KOPT-K1 (cell line): ENCODE measurements around the gene ADAMTS8.

Experiments
- H3K27ac ChIP-seq: fragments of 200-600 bp; sonication (generic); 2 replicates; pipeline ENCODE4 v1.5.1; 2016; ENCODE audit warnings: antibody characterized with exemption, mild to moderate bottlenecking, low read depth, low read length; ENCODE audit not compliant: poor library complexity, severe bottlenecking
- H3K36me3 ChIP-seq: fragments of 200-600 bp; sonication (generic); 2 replicates; pipeline ENCODE4 v1.5.1; 2017; ENCODE audit warnings: antibody characterized with exemption, mild to moderate bottlenecking, low read length, moderate library complexity; ENCODE audit not compliant: insufficient read depth
- H3K9me3 ChIP-seq: fragments of 200-600 bp; sonication (generic); 2 replicates; pipeline ENCODE4 v1.5.1; 2017; ENCODE audit warnings: antibody characterized with exemption, low read length, mild to moderate bottlenecking; ENCODE audit not compliant: insufficient read depth, poor library complexity, severe bottlenecking

ADAMTS8 gene

DNA sequence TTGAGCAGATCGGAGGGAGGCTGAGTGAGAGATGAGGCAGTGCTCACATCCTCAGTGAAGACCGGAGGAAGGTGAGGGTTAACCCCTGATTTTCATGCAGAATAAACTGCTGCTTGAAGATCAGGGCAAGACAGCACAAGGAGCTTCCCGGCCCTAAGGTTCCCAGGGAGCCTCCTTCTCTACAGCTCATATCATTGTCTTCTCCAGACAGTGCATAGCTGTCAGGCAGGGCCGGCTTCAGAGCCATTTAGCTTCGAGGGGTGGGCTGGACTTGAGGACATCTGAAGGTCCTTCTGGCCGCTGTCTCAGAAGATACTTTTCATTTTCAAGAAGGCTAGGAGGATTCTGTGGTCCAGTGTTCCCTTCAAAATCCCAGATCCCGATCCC is 7.2 kb downstream of the ADAMTS8 start:
- Histone ChIP-seq H3K36me3 (no peaks in the 10 kb centered on the region), H3K27ac (no peak overlapping the region), H3K9me3 (no peaks in the 10 kb centered on the region)

DNA sequence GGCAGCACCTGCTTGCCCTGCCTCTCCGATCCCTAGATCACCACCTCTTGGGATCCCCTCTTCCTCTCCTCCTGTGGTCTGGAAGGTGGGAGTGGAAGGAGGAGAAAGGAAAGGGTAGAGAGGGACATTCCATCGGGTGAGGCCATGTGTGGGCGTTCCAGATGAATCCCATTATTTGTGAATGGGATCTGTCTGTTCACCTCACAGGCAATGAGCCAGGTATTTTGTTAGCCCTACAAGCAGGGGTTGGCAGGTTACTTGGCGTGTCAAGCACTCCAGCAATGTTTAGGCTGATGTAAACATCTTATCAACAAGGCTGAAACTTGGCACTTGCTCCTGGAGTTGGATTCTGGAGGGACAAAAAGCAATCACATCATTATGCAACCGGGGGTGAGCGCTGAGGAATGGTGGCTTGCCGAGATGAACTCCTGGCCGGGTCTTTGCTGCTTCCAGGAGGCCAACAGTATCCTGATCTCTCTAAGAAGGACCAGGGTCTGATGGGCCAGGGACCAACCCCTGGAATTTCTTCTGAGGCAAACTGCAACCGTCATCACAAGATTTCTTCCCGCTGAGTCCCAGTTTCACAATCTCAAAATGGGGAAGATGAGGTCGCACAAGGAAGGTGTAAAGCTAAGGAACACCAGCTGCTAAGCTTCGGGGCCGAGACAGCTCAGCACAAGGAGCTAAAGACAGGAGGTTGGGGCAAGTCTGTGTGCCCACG is 7.8 kb downstream of the ADAMTS8 start:
- Histone ChIP-seq H3K27ac (no peak overlapping the region), H3K9me3 (no peaks in the 10 kb centered on the region), H3K36me3 (no peaks in the 10 kb centered on the region)

DNA sequence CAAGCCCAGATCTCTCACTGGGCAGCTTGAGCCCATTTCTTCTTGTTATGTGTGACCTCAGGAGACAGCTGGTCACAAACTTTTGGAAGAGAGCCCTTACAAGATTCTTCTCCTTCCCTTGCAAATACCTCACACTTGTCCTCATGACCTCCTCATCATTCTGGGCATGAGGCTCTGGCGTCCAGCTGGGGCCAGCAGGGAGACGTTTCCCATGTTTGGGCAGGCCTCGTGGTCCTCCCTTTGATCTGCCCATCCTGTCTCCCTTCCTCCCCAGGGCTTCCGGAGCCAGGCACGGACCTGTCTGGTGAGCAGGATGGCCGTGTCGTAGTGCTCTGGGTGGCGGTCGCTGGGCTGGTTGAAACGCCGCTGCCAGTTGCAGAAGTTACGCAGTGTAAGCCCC is 9.7 kb downstream of the ADAMTS8 start:
- no peak overlapping the region for H3K27ac ChIP-seq
- H3K9me3 ChIP-seq: no peaks in the 10 kb centered on the region
- H3K36me3 ChIP-seq: no peaks in the 10 kb centered on the region

DNA sequence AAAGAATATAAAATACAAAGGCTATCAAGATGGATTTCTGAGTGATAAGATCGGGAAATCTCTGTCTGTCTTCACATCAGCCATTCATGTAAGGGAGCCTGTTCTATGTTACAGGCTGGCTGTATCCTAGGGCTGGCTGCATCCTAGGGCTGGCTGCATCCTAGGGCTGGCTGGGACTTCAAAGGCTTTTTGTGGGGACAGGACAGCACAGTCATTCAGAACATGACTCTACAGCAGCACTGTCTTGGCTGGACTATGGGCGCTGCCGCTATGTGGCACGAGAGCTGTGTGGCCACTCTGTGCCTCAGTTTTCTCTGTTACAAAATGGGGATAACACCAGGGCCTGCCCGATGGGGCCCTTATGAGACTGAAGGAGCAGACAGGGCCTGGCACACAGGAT is 10.2 kb downstream of the ADAMTS8 start:
- Histone ChIP-seq H3K36me3 (no peaks in the 10 kb centered on the region), H3K9me3 (no peaks in the 10 kb centered on the region), H3K27ac (no peak overlapping the region)

DNA sequence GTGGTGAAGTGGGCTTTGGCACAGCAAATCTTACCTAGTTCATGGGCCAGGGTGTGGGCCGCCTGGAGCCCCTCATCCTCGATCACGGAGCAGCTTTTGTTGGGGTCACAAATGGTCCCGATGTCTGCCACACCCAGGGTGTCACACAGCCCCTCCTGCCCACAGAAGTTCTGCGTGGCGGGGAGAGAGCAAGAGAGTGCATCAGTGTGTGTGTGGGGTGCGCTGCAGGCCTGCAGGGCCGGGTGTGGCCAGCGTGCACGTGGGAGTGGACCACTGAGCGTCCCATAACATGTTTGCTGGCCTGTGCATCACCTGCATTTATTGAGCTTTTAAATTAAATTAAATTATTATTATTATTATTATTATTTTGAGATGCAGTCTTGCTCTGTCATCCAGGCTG is 11.5 kb downstream of the ADAMTS8 start:
- H3K27ac ChIP-seq: no peak overlapping the region
- no peaks in the 10 kb centered on the region for H3K9me3 ChIP-seq
- H3K36me3 ChIP-seq: no peaks in the 10 kb centered on the region

DNA sequence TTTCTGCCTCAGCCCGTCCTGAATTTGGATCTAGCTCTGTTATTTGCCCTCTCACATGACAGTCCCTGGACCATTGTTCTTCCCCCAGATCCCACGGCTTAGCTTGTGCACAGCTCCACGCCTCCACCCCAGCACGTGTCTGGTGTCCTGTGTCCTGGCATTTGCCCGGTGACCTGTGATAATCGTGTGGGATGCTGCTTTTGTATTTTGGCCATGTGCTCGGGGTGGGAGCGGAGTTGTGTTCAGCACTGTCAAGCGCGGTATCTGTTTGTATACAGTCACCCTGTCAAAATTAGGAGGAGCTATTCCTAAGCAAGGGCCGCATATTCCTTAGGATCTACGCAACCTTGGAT is 11.9 kb downstream of the ADAMTS8 start:
- Histone ChIP-seq H3K9me3 (no peaks in the 10 kb centered on the region), H3K36me3 (no peaks in the 10 kb centered on the region)

GRCh38 chr11:130415731-130416529 is 12.5 kb downstream of the ADAMTS8 start:
- H3K27ac ChIP-seq: no peak overlapping the region
- H3K36me3 ChIP-seq: no peaks in the 10 kb centered on the region
- H3K9me3 ChIP-seq: no peaks in the 10 kb centered on the region

More for the DNA sequence above, 11.9 kb downstream of the ADAMTS8 start:
- H3K27ac ChIP-seq: no peak overlapping the region

DNA sequence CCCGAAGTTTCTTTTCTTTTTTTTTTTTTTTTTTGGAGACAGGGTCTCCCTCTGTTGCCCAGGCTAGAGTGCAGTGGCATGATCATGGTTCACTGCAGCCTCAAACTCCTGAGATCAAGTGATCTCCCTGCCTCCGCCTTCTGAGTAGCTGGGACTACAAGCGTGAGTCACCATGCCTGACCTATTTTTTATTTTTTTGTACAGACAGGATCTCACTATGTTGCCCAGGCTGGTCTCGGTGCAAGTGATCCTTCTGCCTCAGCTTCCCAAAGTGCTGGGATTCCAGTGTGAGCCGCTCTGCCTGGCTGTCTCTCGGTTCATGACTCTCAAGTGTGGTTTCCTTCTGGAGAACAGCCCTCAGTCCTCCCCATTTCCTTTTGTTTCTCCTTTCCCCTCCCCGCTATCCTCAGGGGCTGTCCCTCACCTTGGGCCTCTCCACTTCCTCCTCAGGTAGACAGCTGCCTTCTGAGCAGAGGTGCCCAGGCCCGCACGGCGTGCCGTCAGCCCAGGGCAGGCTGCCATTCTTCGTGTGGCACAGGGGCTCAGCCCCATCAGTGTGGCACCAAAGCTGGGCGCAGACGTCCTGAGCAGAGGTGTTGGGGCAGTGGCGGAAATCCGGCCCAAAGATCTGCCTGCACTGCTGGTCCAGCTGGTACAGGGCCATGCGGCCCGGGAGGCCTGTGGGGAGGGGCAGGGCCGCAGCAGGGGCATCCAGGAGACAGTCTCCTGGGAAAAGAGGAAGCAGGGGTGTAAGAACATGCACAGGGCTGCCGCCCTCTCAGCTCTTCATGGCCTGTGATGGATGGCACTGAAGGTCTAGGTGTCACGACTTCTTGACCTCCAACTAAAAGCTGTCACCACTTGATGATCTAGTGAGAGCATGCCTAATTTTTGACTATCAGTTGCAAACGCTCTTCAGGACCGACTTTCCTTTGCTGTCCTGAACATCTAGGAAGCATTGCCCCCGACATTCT is 14.0 kb downstream of the ADAMTS8 start:
- H3K9me3 ChIP-seq: no peaks in the 10 kb centered on the region
- no peaks in the 10 kb centered on the region for H3K36me3 ChIP-seq
- no peak overlapping the region for H3K27ac ChIP-seq

DNA sequence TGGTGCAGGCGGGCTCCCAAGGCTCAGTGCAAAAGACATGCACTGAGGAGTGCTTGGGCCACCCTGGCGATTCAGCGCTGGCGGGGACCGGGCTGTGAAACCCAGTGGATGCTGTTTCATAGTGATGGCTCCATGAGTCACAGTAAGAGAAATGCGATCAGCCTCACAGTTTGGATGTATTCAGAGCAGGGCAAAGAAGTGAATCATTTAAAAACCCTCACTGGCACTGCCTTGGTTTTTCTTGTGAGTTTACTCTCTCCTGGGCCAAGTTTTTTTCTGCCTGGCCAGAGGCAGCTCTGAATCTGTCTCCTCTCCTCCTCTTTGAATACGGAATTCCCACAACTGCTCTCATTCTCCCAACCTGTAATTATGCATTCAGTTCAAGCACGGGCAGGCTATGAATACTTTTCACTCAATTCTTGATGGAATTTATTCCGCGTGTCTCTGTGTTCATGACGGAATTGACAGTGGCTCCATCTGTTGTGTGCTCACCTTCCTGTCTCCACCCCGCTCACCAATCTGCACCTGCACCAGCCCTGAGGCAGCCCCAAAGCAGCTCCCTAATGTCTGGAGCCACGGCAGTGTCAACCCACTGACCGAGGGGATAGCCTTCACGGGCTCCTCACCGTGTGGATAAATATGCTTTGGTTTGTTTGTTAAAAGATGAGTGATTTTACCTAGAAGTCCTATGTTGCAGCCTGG is 14.9 kb downstream of the ADAMTS8 start:
- H3K36me3 ChIP-seq: no peaks in the 10 kb centered on the region
- H3K27ac ChIP-seq: no peak overlapping the region
- no peaks in the 10 kb centered on the region for H3K9me3 ChIP-seq

DNA sequence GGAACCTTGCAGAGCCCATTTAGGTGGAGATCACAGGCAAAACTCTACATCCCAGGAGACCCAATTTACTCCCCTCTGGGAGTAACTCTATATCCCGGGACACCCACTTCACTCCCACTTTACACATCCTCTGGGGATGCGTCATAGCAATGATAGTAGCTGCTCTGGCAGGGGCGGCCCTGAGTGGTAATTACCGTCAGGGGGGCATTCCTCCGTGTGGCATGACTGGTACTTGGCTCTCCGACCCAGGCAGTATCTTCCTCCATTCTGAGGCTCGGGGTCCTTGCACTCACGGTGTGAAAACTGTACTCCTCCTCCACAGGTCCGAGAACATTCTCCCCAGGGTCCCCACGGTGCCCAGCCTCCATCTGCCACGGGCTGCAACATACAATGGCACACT is 17.2 kb downstream of the ADAMTS8 start:
- H3K27ac ChIP-seq: no peak overlapping the region
- no peaks in the 10 kb centered on the region for H3K36me3 ChIP-seq
- no peaks in the 10 kb centered on the region for H3K9me3 ChIP-seq

DNA sequence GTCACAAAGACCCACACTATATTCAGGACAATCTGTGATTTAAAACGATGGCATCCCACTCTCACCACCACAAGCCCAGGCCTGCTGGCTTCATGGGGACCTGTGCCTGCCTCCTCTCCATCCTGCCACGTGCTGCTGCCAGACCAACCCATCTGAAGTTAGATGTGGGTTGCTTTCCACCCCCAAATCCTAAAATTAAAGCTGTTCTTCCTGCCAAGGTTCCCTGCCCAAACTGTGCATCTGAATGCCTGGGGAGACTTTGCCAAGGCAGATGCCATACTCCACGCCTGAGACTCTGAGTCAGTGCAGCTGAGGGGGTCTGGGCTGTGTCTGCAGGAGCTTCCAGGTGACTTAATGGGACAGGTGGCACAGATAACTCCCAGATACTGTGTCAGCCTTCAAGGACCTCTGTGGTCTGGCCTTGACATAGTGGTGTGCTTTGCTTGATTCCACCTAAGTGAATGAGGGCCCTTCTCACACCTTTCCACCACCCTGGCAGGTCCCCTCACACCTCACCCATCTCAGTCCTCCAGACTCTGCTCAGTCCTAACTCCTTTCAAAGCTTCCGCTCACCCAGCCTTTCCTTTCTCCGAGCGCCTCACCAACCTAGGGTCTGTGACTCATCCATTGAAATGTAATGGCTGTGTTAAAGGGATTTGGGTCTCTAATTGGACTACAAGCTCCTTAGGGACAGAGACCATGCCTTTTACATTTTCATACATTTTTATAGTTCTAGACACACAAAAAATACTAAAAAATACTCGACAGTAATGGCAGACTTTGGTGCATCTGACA is 18.6 kb downstream of the ADAMTS8 start:
- Histone ChIP-seq H3K36me3 (no peaks in the 10 kb centered on the region), H3K9me3 (no peaks in the 10 kb centered on the region), H3K27ac (no peak overlapping the region)

GRCh38 chr11:130408901-130409300 is 19.5 kb downstream of the ADAMTS8 start:
- H3K36me3 ChIP-seq: no peaks in the 10 kb centered on the region
- no peak overlapping the region for H3K27ac ChIP-seq
- no peaks in the 10 kb centered on the region for H3K9me3 ChIP-seq

DNA sequence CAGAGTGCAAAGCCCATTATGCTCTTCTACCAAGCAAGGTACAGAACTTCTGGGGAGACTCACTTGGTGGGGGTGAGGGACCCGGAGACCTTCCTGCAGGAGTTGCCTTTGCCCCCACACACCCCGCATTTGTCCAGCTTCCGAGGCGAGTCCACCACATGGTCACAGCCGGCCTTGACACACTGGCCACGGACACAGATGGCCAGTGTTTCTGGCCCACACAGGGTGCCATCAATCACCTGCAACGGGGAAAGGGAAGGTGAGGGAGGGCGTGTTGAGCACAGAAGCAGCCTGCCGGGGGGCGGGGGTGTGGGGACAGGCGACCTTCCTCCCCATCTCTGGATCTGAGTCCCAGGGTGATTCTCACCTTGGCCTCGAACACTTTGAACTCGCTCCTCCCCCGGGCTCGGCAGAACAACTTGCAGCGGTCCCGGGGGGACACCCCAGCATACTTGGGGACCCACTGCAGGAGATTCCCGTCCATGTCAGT is 20.0 kb downstream of the ADAMTS8 start:
- H3K36me3 ChIP-seq: no peaks in the 10 kb centered on the region
- H3K27ac ChIP-seq: no peak overlapping the region
- H3K9me3 ChIP-seq: no peaks in the 10 kb centered on the region

DNA sequence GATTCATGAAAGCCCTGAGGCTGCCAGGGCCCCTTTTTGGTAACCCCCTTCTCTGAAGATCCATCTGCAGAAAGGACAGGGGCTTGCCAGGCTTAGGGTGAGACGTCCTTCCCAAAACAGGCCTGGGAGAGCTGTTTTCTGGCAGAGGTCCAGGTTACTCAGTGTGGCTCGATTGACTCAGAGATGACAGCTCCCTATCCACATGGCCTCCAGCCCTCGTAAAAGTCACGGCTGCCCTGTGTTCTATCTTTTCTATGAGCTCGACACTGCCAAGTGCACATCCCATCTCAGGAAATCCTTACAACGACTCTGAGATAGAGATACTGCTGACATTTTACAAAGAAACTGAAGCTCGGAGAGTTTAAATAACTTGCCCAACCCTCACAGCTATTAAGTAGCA is 20.4 kb downstream of the ADAMTS8 start:
- Histone ChIP-seq H3K27ac (no peak overlapping the region), H3K36me3 (no peaks in the 10 kb centered on the region), H3K9me3 (no peaks in the 10 kb centered on the region)
